BE2C (cell line): ENCODE measurements around the gene MEGF8.

Experiments
- DNase-seq: peaks from one replicate; pipeline ENCODE4 v3.0.0-alpha.2; 2020
- H3K27me3 ChIP-seq: fragments of 250-450 bp; sonication (Bioruptor Pico); 2 replicates; pipeline ENCODE4 v1.5.1; 2020; ENCODE audit warnings: mild to moderate bottlenecking
- H3K36me3 ChIP-seq: fragments of 250-450 bp; sonication (Bioruptor Pico); 2 replicates; pipeline ENCODE4 v1.5.1; 2020; ENCODE audit warnings: mild to moderate bottlenecking
- H3K4me1 ChIP-seq: fragments of 250-450 bp; sonication (Bioruptor Pico); 2 replicates; pipeline ENCODE4 v1.5.1; 2020
- H3K4me3 ChIP-seq: 2 replicates; pipeline ENCODE4 v1.5.1; 2011; ENCODE audit warnings: low read depth, low read length
- H3K9me3 ChIP-seq: fragments of 250-450 bp; sonication (Bioruptor Pico); 2 replicates; pipeline ENCODE4 v1.5.1; 2020
- CTCF ChIP-seq: IDR thresholded peaks from 2 replicates; pipeline ENCODE4 v1.5.1; 2012; ENCODE audit warnings: mild to moderate bottlenecking, low read depth, low read length

The MEGF8 gene

DNA sequence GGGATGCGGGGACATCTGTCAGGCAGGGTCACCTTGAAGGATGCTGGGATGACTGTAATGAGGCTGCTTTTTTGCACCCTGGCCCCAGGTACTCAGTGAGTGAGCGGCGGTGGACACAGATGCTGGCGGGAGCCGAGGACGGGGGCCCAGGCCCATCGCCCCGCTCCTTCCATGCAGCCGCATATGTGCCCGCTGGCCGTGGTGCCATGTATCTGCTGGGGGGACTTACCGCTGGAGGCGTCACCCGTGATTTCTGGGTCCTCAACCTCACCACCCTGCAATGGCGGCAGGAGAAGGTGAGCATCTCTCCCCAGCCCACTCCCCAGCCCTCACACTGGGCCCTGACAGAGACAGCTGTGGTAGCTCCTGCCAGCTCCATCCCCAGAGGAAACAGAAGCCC is 31.3 kb downstream of the MEGF8 start:
- H3K36me3 ChIP-seq: peaks cover 26% of the 10 kb centered on the region
- DNase-seq: no peak
- no peak overlapping the region for H3K4me3 ChIP-seq
- H3K27me3 ChIP-seq: no peaks in the 10 kb centered on the region
- TF ChIP-seq CTCF: no peak
- peaks cover 5% of the 10 kb centered on the region; the same call in 1 of the 2 replicates for H3K4me1 ChIP-seq
- no peaks in the 10 kb centered on the region for H3K9me3 ChIP-seq

GRCh38 chr19:42357290-42357689 is 31.9 kb downstream of the MEGF8 start:
- no peaks in the 10 kb centered on the region for H3K27me3 ChIP-seq
- no peak for TF ChIP-seq CTCF
- peaks cover 24% of the 10 kb centered on the region for H3K36me3 ChIP-seq
- H3K4me1 ChIP-seq: peaks cover 2% of the 10 kb centered on the region; the same call in 1 of the 2 replicates
- DNase-seq: no peak
- no peaks in the 10 kb centered on the region for H3K9me3 ChIP-seq
- H3K4me3 ChIP-seq: no peak overlapping the region

GRCh38 chr19:42360787-42361544 is 35.5 kb downstream of the MEGF8 start:
- Histone ChIP-seq H3K27me3 (no peaks in the 10 kb centered on the region), H3K4me3 (no peak overlapping the region), H3K36me3 (peaks cover 20% of the 10 kb centered on the region), H3K4me1 (no peaks in the 10 kb centered on the region; the same call in 1 of the 2 replicates), H3K9me3 (no peaks in the 10 kb centered on the region)
- DNase-seq: peak; percentile 39
- no peak for TF ChIP-seq CTCF

DNA sequence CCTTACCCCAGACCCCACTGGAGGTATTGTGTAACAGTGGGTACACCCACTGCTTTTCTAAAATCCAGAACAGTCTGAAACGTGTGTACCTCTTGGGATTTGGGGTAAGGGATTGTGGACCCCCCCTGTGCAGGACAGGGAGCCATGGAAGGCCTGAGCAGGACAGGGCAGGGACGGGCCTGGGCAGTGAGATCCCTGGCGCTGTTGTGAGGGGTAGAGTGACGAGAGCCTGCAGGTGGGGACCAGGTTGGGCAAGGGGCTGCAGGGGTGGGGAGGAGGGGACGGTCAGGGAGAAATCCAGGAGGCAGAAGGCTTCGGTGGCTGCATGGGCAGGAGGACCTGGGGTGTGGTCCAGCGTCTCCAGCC is 36.1 kb downstream of the MEGF8 start:
- Histone ChIP-seq H3K4me3 (no peak overlapping the region), H3K36me3 (peaks cover 14% of the 10 kb centered on the region), H3K4me1 (no peaks in the 10 kb centered on the region; the same call in 1 of the 2 replicates), H3K27me3 (no peaks in the 10 kb centered on the region), H3K9me3 (no peaks in the 10 kb centered on the region)
- no peak for DNase-seq
- no peak for TF ChIP-seq CTCF

- DNase-seq: no peak
- H3K9me3 ChIP-seq: no peaks in the 10 kb centered on the region
- peaks cover 8% of the 10 kb centered on the region for H3K36me3 ChIP-seq
- TF ChIP-seq CTCF: no peak
- no peaks in the 10 kb centered on the region; the same call in 1 of the 2 replicates for H3K4me1 ChIP-seq
- no peak overlapping the region for H3K4me3 ChIP-seq
- no peaks in the 10 kb centered on the region for H3K27me3 ChIP-seq
Measured at GRCh38 chr19:42362342-42362741, 36.9 kb downstream of the MEGF8 start.

- DNase-seq: no peak
- Histone ChIP-seq H3K36me3 (peaks cover 8% of the 10 kb centered on the region), H3K4me1 (no peaks in the 10 kb centered on the region; the same call in 1 of the 2 replicates), H3K27me3 (no peaks in the 10 kb centered on the region), H3K4me3 (no peak overlapping the region), H3K9me3 (no peaks in the 10 kb centered on the region)
- no peak for TF ChIP-seq CTCF
Measured at GRCh38 chr19:42362891-42363440, 37.5 kb downstream of the MEGF8 start.
